Naive thymus-derived CD8-positive, alpha-beta T cell (primary cell): ENCODE measurements around the gene COMMD3. TPM values are rescaled to one million over a fixed set of nuclear protein-coding genes. Genes with fewer than 3 reads are reported as not detected.

Experiments
- ATAC-seq, 2 donors: fragments of 150-1000 bp; cut with Tn5 transposase in 1 of 2; sonication (Bioruptor Pico), chemical (Tn5 transposase) in 1 of 2; 1 replicate in 1 of 2; 2 replicates in 1 of 2; pipeline ENCODE4 v1.10.0; 2021; ENCODE audit warnings: mild to moderate bottlenecking in 2 of 2, moderate library complexity in 2 of 2
- POLR2A ChIA-PET: fragments of 350-600 bp; sonication (Branson Sonifier 250); formaldehyde crosslinking; loops from one replicate; lab custom pipeline; 2021; ENCODE audit warnings: antibody characterized with exemption; lab: Charles Lee
- DNase-seq, 10 donors: peaks; one replicate each; pipeline versions ENCODE4 v3.0.0 to v3.0.0-alpha.2; 2020 to 2022
- H3K27ac Mint-ChIP-seq, 10 donors: one replicate each; pipeline ENCODE4 v1.8.0; 2020 to 2022; ENCODE audit warnings: mild to moderate bottlenecking in 10 of 10, mixed read lengths in 10 of 10, moderate library complexity in 4 of 10, inconsistent platforms in 1 of 10
- H3K27me3 Mint-ChIP-seq, 5 donors: one replicate each; pipeline ENCODE4 v1.8.0; 2021 to 2022; ENCODE audit warnings: mixed read lengths in 5 of 5
- H3K36me3 Mint-ChIP-seq, 3 donors: one replicate each; pipeline ENCODE4 v1.8.0; 2020 to 2022; ENCODE audit warnings: mixed read lengths in 3 of 3, mild to moderate bottlenecking in 2 of 3, inconsistent platforms in 1 of 3
- H3K4me1 Mint-ChIP-seq, 4 donors: one replicate each; pipeline ENCODE4 v1.8.0; 2021 to 2022; ENCODE audit warnings: mixed read lengths in 4 of 4
- H3K4me3 Mint-ChIP-seq, 10 donors: one replicate each; pipeline ENCODE4 v1.8.0; 2020 to 2022; ENCODE audit warnings: mild to moderate bottlenecking in 10 of 10, mixed read lengths in 10 of 10, moderate library complexity in 6 of 10, inconsistent platforms in 1 of 10
- H3K9me3 Mint-ChIP-seq, 9 donors: one replicate each; pipeline ENCODE4 v1.8.0; 2020 to 2022; ENCODE audit warnings: mixed read lengths in 9 of 9, mild to moderate bottlenecking in 3 of 9, inconsistent platforms in 1 of 9, moderate library complexity in 1 of 9
- polyA plus RNA-seq, 3 donors: library from polyadenylated mRNA; unstranded; fragments of 300-500 nt; fragmentation: Illumina TruSeq; gene quantifications; one replicate each; pipeline ENCODE4 v1.2.3, GENCODE V29; 2021
- total RNA-seq, 8 experiments: library from RNA in 2 of 8; stranded (reverse) in 2 of 8; gene quantifications; one replicate each; pipeline ENCODE4 v1.2.3 and lab custom pipeline; 2021 to 2026

Gene COMMD3
- total and polyA plus RNA-seq, 5 experiments from 2014 or later, result 38.5 to 59.3 (median 53.9) TPM

- H3K4me3 Mint-ChIP-seq, result peak within 1 kb of the TSS; percentile 87 to 97 (median 93)
- POLR2A ChIA-PET, result interaction anchor here (0.6 to 6.0 kb wide), 9 partner anchors 11 to 317 kb away, joined by 3 to 53 read pairs (median 6); no protein-coding TSS in a partner anchor
- H3K27ac Mint-ChIP-seq, result peak within 1 kb of the TSS; percentile 88 to 97 (median 94)
- ATAC-seq (peak; percentile 26 to 28), DNase-seq (peak; percentile 44 to 82 (median 56))
- H3K4me1 Mint-ChIP-seq, result peaks cover 10 to 70% (median 47%) of the 10 kb centered on the region in 4 donors
- H3K36me3 Mint-ChIP-seq, result peaks cover 0 to 9% (median 6%) of the 10 kb centered on the region in 3 donors
- H3K27me3 Mint-ChIP-seq, result peaks cover 3 to 31% (median 17%) of the 10 kb centered on the region in 5 donors
- H3K9me3 Mint-ChIP-seq, result peaks cover 0 to 4% (median 0%) of the 10 kb centered on the region in 9 donors
These were observed 4.5 kb downstream of the COMMD3 start, which contains the start of gene BMI1 for GRCh38 chr10:22320591-22321155. Gene BMI1, plus strand, starts transcription at chr10:22321099. Its CDS starts 5,351 bp downstream, at chr10:22326450.

- DNase-seq (peak; percentile 44 to 81 (median 60)), ATAC-seq (peak; percentile 27 to 38)
- H3K36me3 Mint-ChIP-seq, result peaks cover 0 to 9% (median 8%) of the 10 kb centered on the region in 3 donors
- peaks cover 3 to 29% (median 16%) of the 10 kb centered on the region in 5 donors for H3K27me3 Mint-ChIP-seq
- peak overlapping the region; percentile 83 to 93 (median 86) for H3K4me3 Mint-ChIP-seq
- POLR2A ChIA-PET, result interaction anchor here (0.6 to 6.0 kb wide), 11 partner anchors 10 to 348 kb away, joined by 3 to 53 read pairs (median 4); no protein-coding TSS in a partner anchor
- H3K27ac Mint-ChIP-seq, result peak overlapping the region; percentile 54 to 96 (median 90)
- H3K4me1 Mint-ChIP-seq, result peaks cover 11 to 74% (median 51%) of the 10 kb centered on the region in 4 donors
- peaks cover 0 to 3% (median 0%) of the 10 kb centered on the region in 9 donors for H3K9me3 Mint-ChIP-seq
These were observed 5.2 kb downstream of the COMMD3 start for GRCh38 chr10:22321156-22321923.

GRCh38 chr10:22321924-22322640, 5.9 kb downstream of the COMMD3 start:
- Mint-ChIP-seq H3K4me3 (peak overlapping the region; percentile 81 to 94 (median 86)), H3K9me3 (peaks cover 0 to 3% (median 0%) of the 10 kb centered on the region in 9 donors), H3K36me3 (peaks cover 0 to 11% (median 5%) of the 10 kb centered on the region in 3 donors), H3K27ac (peak overlapping the region; percentile 72 to 94 (median 88)), H3K27me3 (peaks cover 3 to 33% (median 18%) of the 10 kb centered on the region in 5 donors), H3K4me1 (peaks cover 11 to 72% (median 50%) of the 10 kb centered on the region in 4 donors)
- POLR2A ChIA-PET, result interaction anchor here (0.9 to 6.0 kb wide), 9 partner anchors 10 to 347 kb away, joined by 3 to 53 read pairs (median 5); no protein-coding TSS in a partner anchor
- peak in 1 of 2 donors; percentile 5 for ATAC-seq
- peak in 3 of 10 donors; percentile 36 to 47 (median 43) for DNase-seq

GRCh38 chr10:22322641-22323160, 6.5 kb downstream of the COMMD3 start:
- peak overlapping the region; percentile 72 to 94 (median 88) for H3K27ac Mint-ChIP-seq
- H3K4me1 Mint-ChIP-seq, result peaks cover 11 to 66% (median 48%) of the 10 kb centered on the region in 4 donors
- H3K27me3 Mint-ChIP-seq, result peaks cover 3 to 35% (median 22%) of the 10 kb centered on the region in 5 donors
- no peak for ATAC-seq
- POLR2A ChIA-PET, result interaction anchor here (0.9 to 6.0 kb wide), 8 partner anchors 9 to 347 kb away, joined by 3 to 53 read pairs (median 8); partner anchors contain the start of gene DNAJC1
- H3K9me3 Mint-ChIP-seq, result peaks cover 0 to 3% (median 0%) of the 10 kb centered on the region in 9 donors
- peaks cover 2 to 15% (median 5%) of the 10 kb centered on the region in 3 donors for H3K36me3 Mint-ChIP-seq
- peak overlapping the region; percentile 81 to 94 (median 86) for H3K4me3 Mint-ChIP-seq
- DNase-seq, result peak in 1 of 10 donors; percentile 17

- peaks cover 2 to 17% (median 5%) of the 10 kb centered on the region in 3 donors for H3K36me3 Mint-ChIP-seq
- H3K27ac Mint-ChIP-seq, result peak overlapping the region in 8 of 10 donors; percentile 14 to 96 (median 48)
- peaks cover 3 to 35% (median 25%) of the 10 kb centered on the region in 5 donors for H3K27me3 Mint-ChIP-seq
- DNase-seq, result no peak
- no peak for ATAC-seq
- POLR2A ChIA-PET, result interaction anchor here (0.6 to 6.0 kb wide), 10 partner anchors 7 to 810 kb away, joined by 3 to 53 read pairs (median 4); partner anchors contain the start of genes COMMD3 and DNAJC1
- H3K9me3 Mint-ChIP-seq, result peaks cover 0 to 3% (median 0%) of the 10 kb centered on the region in 9 donors
- peak overlapping the region in 9 of 10 donors; percentile 46 to 94 (median 86) for H3K4me3 Mint-ChIP-seq
- H3K4me1 Mint-ChIP-seq, result peaks cover 11 to 57% (median 47%) of the 10 kb centered on the region in 4 donors
These were observed 7.5 kb downstream of the COMMD3 start for GRCh38 chr10:22323538-22324305.

GRCh38 chr10:22324413-22324812, 8.2 kb downstream of the COMMD3 start:
- Mint-ChIP-seq H3K27ac (peak overlapping the region in 9 of 10 donors; percentile 32 to 96 (median 88)), H3K4me1 (peaks cover 11 to 51% (median 47%) of the 10 kb centered on the region in 4 donors), H3K27me3 (peaks cover 3 to 39% (median 25%) of the 10 kb centered on the region in 5 donors), H3K36me3 (peaks cover 7 to 21% (median 7%) of the 10 kb centered on the region in 3 donors), H3K4me3 (peak overlapping the region; percentile 82 to 94 (median 88)), H3K9me3 (peaks cover 0 to 4% (median 0%) of the 10 kb centered on the region in 9 donors)
- ATAC-seq (no peak), DNase-seq (no peak)
- POLR2A ChIA-PET, result interaction anchor here (0.8 to 6.0 kb wide), 9 partner anchors 8 to 798 kb away, joined by 3 to 53 read pairs (median 3); partner anchors contain the start of genes COMMD3 and DNAJC1

- peaks cover 0 to 9% (median 0%) of the 10 kb centered on the region in 9 donors for H3K9me3 Mint-ChIP-seq
- H3K36me3 Mint-ChIP-seq, result peaks cover 11 to 26% (median 11%) of the 10 kb centered on the region in 3 donors
- ATAC-seq (no peak), DNase-seq (no peak)
- H3K27ac Mint-ChIP-seq, result peak overlapping the region; percentile 51 to 96 (median 86)
- H3K27me3 Mint-ChIP-seq, result peaks cover 3 to 39% (median 25%) of the 10 kb centered on the region in 5 donors
- POLR2A ChIA-PET, result interaction anchor here (0.8 to 6.0 kb wide), 8 partner anchors 8 to 798 kb away, joined by 3 to 53 read pairs (median 4); partner anchors contain the start of gene COMMD3
- H3K4me3 Mint-ChIP-seq, result peak overlapping the region; percentile 82 to 94 (median 88)
- peaks cover 11 to 47% (median 44%) of the 10 kb centered on the region in 4 donors for H3K4me1 Mint-ChIP-seq
These were observed 8.7 kb downstream of the COMMD3 start for GRCh38 chr10:22324893-22325271.

- peak; percentile 55 to 67 for ATAC-seq
- Mint-ChIP-seq H3K27me3 (peaks cover 3 to 35% (median 25%) of the 10 kb centered on the region in 5 donors), H3K9me3 (peaks cover 0 to 9% (median 0%) of the 10 kb centered on the region in 9 donors), H3K4me3 (peak overlapping the region; percentile 82 to 94 (median 88)), H3K27ac (peak overlapping the region; percentile 51 to 96 (median 88)), H3K36me3 (peaks cover 6 to 24% (median 13%) of the 10 kb centered on the region in 3 donors), H3K4me1 (peaks cover 7 to 43% (median 39%) of the 10 kb centered on the region in 4 donors)
- DNase-seq, result peak; percentile 68 to 91 (median 78)
- POLR2A ChIA-PET, result interaction anchor here (0.7 to 6.0 kb wide), 11 partner anchors 7 to 111 kb away, joined by 3 to 53 read pairs (median 4); partner anchors contain the start of gene COMMD3
These were observed 9.3 kb downstream of the COMMD3 start for GRCh38 chr10:22325272-22326144.

GRCh38 chr10:22326145-22326702, 10.0 kb downstream of the COMMD3 start:
- POLR2A ChIA-PET, result interaction anchor here (0.6 to 6.0 kb wide), 7 partner anchors 9 to 110 kb away, joined by 3 to 53 read pairs (median 4); partner anchors contain the start of gene COMMD3
- ATAC-seq, result no peak
- peak overlapping the region; percentile 64 to 83 (median 80) for H3K4me3 Mint-ChIP-seq
- H3K27ac Mint-ChIP-seq, result peak overlapping the region; percentile 51 to 94 (median 88)
- H3K4me1 Mint-ChIP-seq, result peaks cover 7 to 43% (median 39%) of the 10 kb centered on the region in 4 donors
- peaks cover 6 to 24% (median 13%) of the 10 kb centered on the region in 3 donors for H3K36me3 Mint-ChIP-seq
- H3K27me3 Mint-ChIP-seq, result peaks cover 3 to 34% (median 25%) of the 10 kb centered on the region in 5 donors
- peaks cover 0 to 9% (median 0%) of the 10 kb centered on the region in 9 donors for H3K9me3 Mint-ChIP-seq
- DNase-seq, result no peak
